ENCODE results near the gene MAD1L1.

Gene MAD1L1

DNA sequence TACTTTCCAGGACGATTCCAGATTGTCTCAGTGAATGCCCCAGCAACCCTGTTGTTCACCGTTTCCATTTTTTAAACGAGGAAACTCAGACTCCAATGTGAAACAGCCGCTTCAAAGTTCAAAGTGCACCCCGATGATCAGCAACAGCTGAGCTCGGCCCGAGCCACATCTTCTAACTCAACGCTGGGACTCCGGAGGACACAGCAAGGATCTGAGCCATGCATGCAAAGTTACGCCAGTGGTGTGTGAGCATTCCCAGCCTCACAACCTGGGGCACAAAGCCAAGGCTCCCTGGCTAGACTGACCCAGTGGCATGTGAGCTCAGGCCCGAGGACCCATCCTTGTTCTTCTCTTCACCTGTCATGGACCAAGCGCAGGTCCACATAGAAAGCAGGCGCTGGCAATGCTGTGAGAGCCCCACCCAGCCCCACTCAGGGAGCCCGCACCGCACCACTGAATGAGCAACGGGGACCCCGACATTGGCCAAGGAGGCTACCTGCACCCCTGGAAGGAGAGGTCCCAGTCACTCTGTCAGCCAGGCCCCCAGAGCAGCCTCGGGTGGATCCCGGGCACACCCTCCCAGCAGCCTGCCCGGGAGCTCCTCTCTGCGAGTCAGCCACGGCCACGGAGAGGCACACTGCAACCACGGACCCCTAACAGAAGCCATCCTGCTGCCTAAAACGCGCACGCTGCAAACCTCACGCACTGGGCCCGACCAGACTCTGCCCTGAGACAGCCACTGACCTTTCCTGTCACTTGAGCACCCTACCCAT lies 82.9 kb downstream of the MAD1L1 start:
- no peak for TF ChIP-seq ZNF565 (CRISPR knock-in tag; conservative IDR thresholded peaks at IDR 0.05; ENCODE audit: low read depth)
- TF ChIP-seq, protein P1, sequence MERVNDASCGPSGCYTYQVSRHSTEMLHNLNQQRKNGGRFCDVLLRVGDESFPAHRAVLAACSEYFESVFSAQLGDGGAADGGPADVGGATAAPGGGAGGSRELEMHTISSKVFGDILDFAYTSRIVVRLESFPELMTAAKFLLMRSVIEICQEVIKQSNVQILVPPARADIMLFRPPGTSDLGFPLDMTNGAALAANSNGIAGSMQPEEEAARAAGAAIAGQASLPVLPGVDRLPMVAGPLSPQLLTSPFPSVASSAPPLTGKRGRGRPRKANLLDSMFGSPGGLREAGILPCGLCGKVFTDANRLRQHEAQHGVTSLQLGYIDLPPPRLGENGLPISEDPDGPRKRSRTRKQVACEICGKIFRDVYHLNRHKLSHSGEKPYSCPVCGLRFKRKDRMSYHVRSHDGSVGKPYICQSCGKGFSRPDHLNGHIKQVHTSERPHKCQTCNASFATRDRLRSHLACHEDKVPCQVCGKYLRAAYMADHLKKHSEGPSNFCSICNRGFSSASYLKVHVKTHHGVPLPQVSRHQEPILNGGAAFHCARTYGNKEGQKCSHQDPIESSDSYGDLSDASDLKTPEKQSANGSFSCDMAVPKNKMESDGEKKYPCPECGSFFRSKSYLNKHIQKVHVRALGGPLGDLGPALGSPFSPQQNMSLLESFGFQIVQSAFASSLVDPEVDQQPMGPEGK (CRISPR knock-in tag; IDR thresholded peaks at IDR 0.05; ENCODE audit: borderline replicate concordance): no peak
- no peak for TF ChIP-seq ZFP3 (CRISPR knock-in tag; IDR thresholded peaks at IDR 0.05)
- TF ChIP-seq SNAI2 (CRISPR knock-in tag; IDR thresholded peaks at IDR 0.05): no peak
- no peak for TF ChIP-seq POU6F1 (CRISPR knock-in tag; IDR thresholded peaks at IDR 0.05; ENCODE audit: borderline replicate concordance, low read depth)
- no peak for TF ChIP-seq ZFP30 (CRISPR knock-in tag; IDR thresholded peaks at IDR 0.05)
- no peak for TF ChIP-seq BACH2 (CRISPR knock-in tag; IDR thresholded peaks at IDR 0.05; ENCODE audit: borderline replicate concordance)
- no peak for ATAC-seq

- ATAC-seq: no peak
Observed at GRCh38 chr7:2148814-2149213, 83.9 kb downstream of the MAD1L1 start.

GRCh38 chr7:2148189-2148588 lies 84.6 kb downstream of the MAD1L1 start:
- no peak for ATAC-seq
- TF ChIP-seq TCF4 (CRISPR knock-in tag; IDR thresholded peaks at IDR 0.05; ENCODE audit: borderline replicate concordance): no peak
- TF ChIP-seq PPARA (CRISPR knock-in tag; IDR thresholded peaks at IDR 0.05; ENCODE audit: borderline replicate concordance): no peak
- no peak for TF ChIP-seq POU6F1 (CRISPR knock-in tag; IDR thresholded peaks at IDR 0.05; ENCODE audit: borderline replicate concordance, low read depth)
- TF ChIP-seq, protein P2, sequence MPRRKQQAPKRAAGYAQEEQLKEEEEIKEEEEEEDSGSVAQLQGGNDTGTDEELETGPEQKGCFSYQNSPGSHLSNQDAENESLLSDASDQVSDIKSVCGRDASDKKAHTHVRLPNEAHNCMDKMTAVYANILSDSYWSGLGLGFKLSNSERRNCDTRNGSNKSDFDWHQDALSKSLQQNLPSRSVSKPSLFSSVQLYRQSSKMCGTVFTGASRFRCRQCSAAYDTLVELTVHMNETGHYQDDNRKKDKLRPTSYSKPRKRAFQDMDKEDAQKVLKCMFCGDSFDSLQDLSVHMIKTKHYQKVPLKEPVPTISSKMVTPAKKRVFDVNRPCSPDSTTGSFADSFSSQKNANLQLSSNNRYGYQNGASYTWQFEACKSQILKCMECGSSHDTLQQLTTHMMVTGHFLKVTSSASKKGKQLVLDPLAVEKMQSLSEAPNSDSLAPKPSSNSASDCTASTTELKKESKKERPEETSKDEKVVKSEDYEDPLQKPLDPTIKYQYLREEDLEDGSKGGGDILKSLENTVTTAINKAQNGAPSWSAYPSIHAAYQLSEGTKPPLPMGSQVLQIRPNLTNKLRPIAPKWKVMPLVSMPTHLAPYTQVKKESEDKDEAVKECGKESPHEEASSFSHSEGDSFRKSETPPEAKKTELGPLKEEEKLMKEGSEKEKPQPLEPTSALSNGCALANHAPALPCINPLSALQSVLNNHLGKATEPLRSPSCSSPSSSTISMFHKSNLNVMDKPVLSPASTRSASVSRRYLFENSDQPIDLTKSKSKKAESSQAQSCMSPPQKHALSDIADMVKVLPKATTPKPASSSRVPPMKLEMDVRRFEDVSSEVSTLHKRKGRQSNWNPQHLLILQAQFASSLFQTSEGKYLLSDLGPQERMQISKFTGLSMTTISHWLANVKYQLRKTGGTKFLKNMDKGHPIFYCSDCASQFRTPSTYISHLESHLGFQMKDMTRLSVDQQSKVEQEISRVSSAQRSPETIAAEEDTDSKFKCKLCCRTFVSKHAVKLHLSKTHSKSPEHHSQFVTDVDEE (CRISPR knock-in tag; IDR thresholded peaks at IDR 0.05): no peak
- no peak for TF ChIP-seq ZNF70 (CRISPR knock-in tag; IDR thresholded peaks at IDR 0.05)
- no peak for TF ChIP-seq GLIS3 (CRISPR knock-in tag; IDR thresholded peaks at IDR 0.05)
- no peak for TF ChIP-seq ESRRG (CRISPR knock-in tag; IDR thresholded peaks at IDR 0.05)
- TF ChIP-seq ZFP3 (CRISPR knock-in tag; IDR thresholded peaks at IDR 0.05): no peak
- no peak for TF ChIP-seq TOX (CRISPR knock-in tag; IDR thresholded peaks at IDR 0.05; ENCODE audit: borderline replicate concordance)
- no peak for TF ChIP-seq ZFP30 (CRISPR knock-in tag; IDR thresholded peaks at IDR 0.05)
- TF ChIP-seq CSDC2 (CRISPR knock-in tag; IDR thresholded peaks at IDR 0.05): no peak
- no peak for TF ChIP-seq SNAI2 (CRISPR knock-in tag; IDR thresholded peaks at IDR 0.05)

More at GRCh38 chr7:2148814-2149213, 83.9 kb downstream of the MAD1L1 start:
- no peak for TF ChIP-seq ZFP30 (CRISPR knock-in tag; IDR thresholded peaks at IDR 0.05)
- no peak for TF ChIP-seq ISL1 (CRISPR knock-in tag; IDR thresholded peaks at IDR 0.05)
- no peak for TF ChIP-seq PPARA (CRISPR knock-in tag; IDR thresholded peaks at IDR 0.05; ENCODE audit: borderline replicate concordance)
- TF ChIP-seq ESRRG (CRISPR knock-in tag; IDR thresholded peaks at IDR 0.05): no peak
- no peak for TF ChIP-seq SNAI2 (CRISPR knock-in tag; IDR thresholded peaks at IDR 0.05)
- no peak for TF ChIP-seq GLIS3 (CRISPR knock-in tag; IDR thresholded peaks at IDR 0.05)
- TF ChIP-seq, protein P2 (CRISPR knock-in tag; IDR thresholded peaks at IDR 0.05): no peak
- no peak for TF ChIP-seq POU6F1 (CRISPR knock-in tag; IDR thresholded peaks at IDR 0.05; ENCODE audit: borderline replicate concordance, low read depth)
- TF ChIP-seq TOX (CRISPR knock-in tag; IDR thresholded peaks at IDR 0.05; ENCODE audit: borderline replicate concordance): no peak
- no peak for TF ChIP-seq CSDC2 (CRISPR knock-in tag; IDR thresholded peaks at IDR 0.05)
- no peak for TF ChIP-seq ZNF70 (CRISPR knock-in tag; IDR thresholded peaks at IDR 0.05)
- no peak for TF ChIP-seq ZNF565 (CRISPR knock-in tag; conservative IDR thresholded peaks at IDR 0.05; ENCODE audit: low read depth)
- no peak for TF ChIP-seq ZC3H10 (CRISPR knock-in tag; IDR thresholded peaks at IDR 0.05)
- TF ChIP-seq BACH2 (CRISPR knock-in tag; IDR thresholded peaks at IDR 0.05; ENCODE audit: borderline replicate concordance): no peak
- no peak for TF ChIP-seq OSR1 (CRISPR knock-in tag; IDR thresholded peaks at IDR 0.05)

Data from SK-N-SH treated with all-trans-retinoic acid at 6 μM for 48 hours (cell line).